PC-3 (cell line): ENCODE measurements around the gene TBC1D32.
"Not testable (repeated sequence)": the region's sequence is repeated elsewhere in the genome, so short reads cannot be mapped to it uniquely, and the experiment has no call there.

Experiments used
- EZH2phosphoT487 ChIP-seq: fragments of 300-600 bp; sonication (generic); IDR thresholded peaks from 2 replicates; pipeline ENCODE4 v1.6.1; 2018; ENCODE audit warnings: mild to moderate bottlenecking, antibody characterized with exemption, low read length, borderline replicate concordance
- TF ChIP-seq, protein P1 (sequence below): fragments of 300-600 bp; sonication (generic); conservative IDR thresholded peaks from 2 replicates; pipeline ENCODE4 v1.5.1; 2017; ENCODE audit warnings: antibody characterized with exemption, low read depth, mild to moderate bottlenecking, low read length

DNA sequence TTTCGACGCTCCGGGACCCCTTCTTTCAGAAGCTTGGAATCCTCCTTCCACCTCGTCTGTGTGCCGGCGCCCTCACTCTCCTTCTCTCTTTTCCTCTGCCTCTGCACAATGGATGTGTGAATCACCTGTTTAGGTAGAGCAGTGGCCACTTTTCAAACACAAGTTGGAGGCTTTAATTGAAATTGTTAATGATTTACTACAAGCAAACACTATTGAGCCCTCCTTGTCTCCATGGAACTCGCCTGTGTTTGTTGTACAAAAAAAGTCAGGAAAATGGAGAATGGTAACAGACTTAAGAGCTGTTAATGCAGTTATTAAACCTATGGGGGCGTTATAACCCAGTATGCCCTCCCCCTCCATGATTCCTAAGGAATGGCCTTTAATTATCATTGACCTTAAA is 290.6 kb downstream of the TBC1D32 start:
- TF ChIP-seq, protein P1, sequence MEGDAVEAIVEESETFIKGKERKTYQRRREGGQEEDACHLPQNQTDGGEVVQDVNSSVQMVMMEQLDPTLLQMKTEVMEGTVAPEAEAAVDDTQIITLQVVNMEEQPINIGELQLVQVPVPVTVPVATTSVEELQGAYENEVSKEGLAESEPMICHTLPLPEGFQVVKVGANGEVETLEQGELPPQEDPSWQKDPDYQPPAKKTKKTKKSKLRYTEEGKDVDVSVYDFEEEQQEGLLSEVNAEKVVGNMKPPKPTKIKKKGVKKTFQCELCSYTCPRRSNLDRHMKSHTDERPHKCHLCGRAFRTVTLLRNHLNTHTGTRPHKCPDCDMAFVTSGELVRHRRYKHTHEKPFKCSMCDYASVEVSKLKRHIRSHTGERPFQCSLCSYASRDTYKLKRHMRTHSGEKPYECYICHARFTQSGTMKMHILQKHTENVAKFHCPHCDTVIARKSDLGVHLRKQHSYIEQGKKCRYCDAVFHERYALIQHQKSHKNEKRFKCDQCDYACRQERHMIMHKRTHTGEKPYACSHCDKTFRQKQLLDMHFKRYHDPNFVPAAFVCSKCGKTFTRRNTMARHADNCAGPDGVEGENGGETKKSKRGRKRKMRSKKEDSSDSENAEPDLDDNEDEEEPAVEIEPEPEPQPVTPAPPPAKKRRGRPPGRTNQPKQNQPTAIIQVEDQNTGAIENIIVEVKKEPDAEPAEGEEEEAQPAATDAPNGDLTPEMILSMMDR = not testable (repeated sequence)
- not testable (repeated sequence) for TF ChIP-seq EZH2phosphoT487
